Smooth muscle cell (in vitro differentiated cells): ENCODE data around the gene SHROOM4. TPM values are rescaled to one million over a fixed set of nuclear protein-coding genes. Genes with fewer than 3 reads are reported as not detected.

Experiments used
- DNase-seq: peaks from one replicate; lab custom pipeline; 2025; ENCODE audit not compliant: unreplicated experiment; lab: John Stamatoyannopoulos, UW
- H2AFZ ChIP-seq: fragments of 200-600 bp; sonication (generic); 2 replicates; pipeline ENCODE4 v1.6.0; 2016; ENCODE audit warnings: antibody characterized with exemption, low read depth, mild to moderate bottlenecking
- H3F3A ChIP-seq: fragments of 200-600 bp; sonication (generic); 2 replicates; pipeline ENCODE4 v1.6.0; 2017; ENCODE audit warnings: antibody characterized with exemption, low read depth
- H3K27ac ChIP-seq: fragments of 200-600 bp; sonication (generic); 2 replicates; pipeline ENCODE4 v1.5.1; 2016; ENCODE audit warnings: low read depth, mild to moderate bottlenecking
- H3K27me3 ChIP-seq: fragments of 200-600 bp; sonication (generic); 2 replicates; pipeline ENCODE4 v1.6.1; 2016; ENCODE audit warnings: low read depth, mild to moderate bottlenecking
- H3K36me3 ChIP-seq: fragments of 200-600 bp; sonication (generic); 2 replicates; pipeline ENCODE4 v1.5.1; 2016; ENCODE audit warnings: low read depth
- H3K4me1 ChIP-seq: fragments of 200-600 bp; sonication (generic); 2 replicates; pipeline ENCODE4 v1.5.1; 2016; ENCODE audit warnings: low read depth
- H3K4me2 ChIP-seq: fragments of 200-600 bp; sonication (generic); 2 replicates; pipeline ENCODE4 v1.6.0; 2016; ENCODE audit warnings: mild to moderate bottlenecking
- H3K4me3 ChIP-seq: fragments of 200-600 bp; sonication (generic); 2 replicates; pipeline ENCODE4 v1.5.1; 2016; ENCODE audit warnings: mild to moderate bottlenecking
- H3K79me2 ChIP-seq: fragments of 200-600 bp; sonication (generic); 2 replicates; pipeline ENCODE4 v1.6.0; 2016; ENCODE audit warnings: low read depth, mild to moderate bottlenecking
- H3K9ac ChIP-seq: fragments of 200-600 bp; sonication (generic); 2 replicates; pipeline ENCODE4 v1.6.0; 2016; ENCODE audit warnings: low read depth
- H3K9me3 ChIP-seq: fragments of 200-600 bp; sonication (generic); replicated peaks from 2 replicates; pipeline ENCODE4 v1.5.1; 2016; ENCODE audit warnings: low read depth
- H4K20me1 ChIP-seq: fragments of 200-600 bp; sonication (generic); 2 replicates; pipeline ENCODE4 v1.6.0; 2016; ENCODE audit warnings: low read depth
- CTCF ChIP-seq: fragments of 200-600 bp; sonication (generic); IDR thresholded peaks from 2 replicates; pipeline ENCODE4 v1.5.1; 2017; ENCODE audit warnings: borderline replicate concordance, mild to moderate bottlenecking, antibody characterized with exemption; ENCODE audit not compliant: insufficient read depth, poor library complexity, severe bottlenecking
- WGBS: methylation state at CpG from one replicate; pipeline ENCODE4 v1.1.7; 2016; ENCODE audit warnings: low lambda C conversion rate; 5-methylcytosine and 5-hydroxymethylcytosine counted together
- polyA plus RNA-seq: library from polyadenylated mRNA; unstranded; fragments of >200 nt; fragmentation: Nextera tagmentation; extraction: Ambion mirVana; gene quantifications from 2 replicates; pipeline ENCODE4 v1.2.1, GENCODE V29; 2016
- total RNA-seq: library from RNA; depleted of rRNA; stranded (reverse); fragments of >200 nt; gene quantifications from 2 replicates; pipeline ENCODE4 v1.2.3, GENCODE V29; 2014

SHROOM4 gene
- total and polyA plus RNA-seq, 2 experiments from 2014 or later = 1.1 to 7.9 TPM

GRCh38 chrX:50677789-50678188 is 136.2 kb downstream of the SHROOM4 start:
- no peak for TF ChIP-seq CTCF

GRCh38 chrX:50671661-50672060 is 142.3 kb downstream of the SHROOM4 start:
- no peaks in the 10 kb centered on the region for H3K79me2 ChIP-seq
- no peak for TF ChIP-seq CTCF
- no peak overlapping the region for H3K4me2 ChIP-seq
- no peak overlapping the region for H3K4me3 ChIP-seq
- no peaks in the 10 kb centered on the region for H3K27me3 ChIP-seq
- 57% methylated on average over 1 of the region's 1 CpG for WGBS
- no peaks in the 10 kb centered on the region for H3K36me3 ChIP-seq
- no peak overlapping the region for H3K27ac ChIP-seq
- no peaks in the 10 kb centered on the region for H3F3A ChIP-seq
- H3K4me1 ChIP-seq = no peaks in the 10 kb centered on the region
- DNase-seq = no peak
- no peaks in the 10 kb centered on the region for H4K20me1 ChIP-seq
- H3K9ac ChIP-seq = no peak overlapping the region
- no peak overlapping the region for H2AFZ ChIP-seq
- H3K9me3 ChIP-seq = no peaks in the 10 kb centered on the region

More at GRCh38 chrX:50677789-50678188, 136.2 kb downstream of the SHROOM4 start:
- Histone ChIP-seq H3K9me3 (no peaks in the 10 kb centered on the region), H3K4me1 (no peaks in the 10 kb centered on the region), H3K27ac (no peak overlapping the region), H3K36me3 (no peaks in the 10 kb centered on the region), H3K9ac (no peak overlapping the region), H2AFZ (no peak overlapping the region), H3F3A (no peaks in the 10 kb centered on the region), H3K4me2 (no peak overlapping the region), H3K79me2 (no peaks in the 10 kb centered on the region), H3K27me3 (no peaks in the 10 kb centered on the region), H4K20me1 (no peaks in the 10 kb centered on the region), H3K4me3 (no peak overlapping the region)
- 87% methylated on average over 1 of the region's 1 CpG for WGBS
- no peak for DNase-seq

- Histone ChIP-seq H3K27ac (no peak overlapping the region), H3K9me3 (no peaks in the 10 kb centered on the region), H2AFZ (no peak overlapping the region), H3K4me1 (no peaks in the 10 kb centered on the region), H3K27me3 (no peaks in the 10 kb centered on the region), H3K9ac (no peak overlapping the region), H4K20me1 (no peaks in the 10 kb centered on the region), H3K4me2 (no peak overlapping the region), H3F3A (no peaks in the 10 kb centered on the region), H3K4me3 (no peak overlapping the region), H3K79me2 (no peaks in the 10 kb centered on the region), H3K36me3 (no peaks in the 10 kb centered on the region)
- TF ChIP-seq CTCF = no peak
- DNase-seq = no peak
- WGBS = 93% methylated on average over 1 of the region's 1 CpG
Observed at GRCh38 chrX:50668860-50669259, 145.1 kb downstream of the SHROOM4 start.

- H3K4me2 ChIP-seq = no peak overlapping the region
- H3F3A ChIP-seq = no peaks in the 10 kb centered on the region
- no peak overlapping the region for H3K4me3 ChIP-seq
- no peaks in the 10 kb centered on the region for H3K79me2 ChIP-seq
- no peaks in the 10 kb centered on the region for H3K9me3 ChIP-seq
- H2AFZ ChIP-seq = no peak overlapping the region
- no peak for DNase-seq
- no peaks in the 10 kb centered on the region for H3K4me1 ChIP-seq
- no peak overlapping the region for H3K27ac ChIP-seq
- no peaks in the 10 kb centered on the region for H4K20me1 ChIP-seq
- no peak overlapping the region for H3K9ac ChIP-seq
- no peaks in the 10 kb centered on the region for H3K27me3 ChIP-seq
- no peak for TF ChIP-seq CTCF
- no peaks in the 10 kb centered on the region for H3K36me3 ChIP-seq
Observed at GRCh38 chrX:50648156-50648555, 165.8 kb downstream of the SHROOM4 start.
